ENCODE measurements around the gene SLC38A3.

DNA sequence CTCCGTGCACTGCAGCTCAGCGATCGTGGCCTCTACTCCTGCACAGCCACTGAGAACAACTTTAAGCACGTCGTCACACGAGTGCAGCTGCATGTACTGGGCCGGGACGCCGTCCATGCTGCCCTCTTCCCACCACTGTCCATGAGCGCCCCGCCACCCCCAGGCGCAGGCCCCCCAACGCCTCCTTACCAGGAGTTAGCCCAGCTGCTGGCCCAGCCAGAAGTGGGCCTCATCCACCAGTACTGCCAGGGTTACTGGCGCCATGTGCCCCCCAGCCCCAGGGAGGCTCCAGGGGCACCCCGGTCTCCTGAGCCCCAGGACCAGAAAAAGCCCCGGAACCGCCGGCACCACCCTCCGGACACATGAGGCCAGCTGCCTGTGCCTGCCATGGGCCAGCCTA lies 17.3 kb upstream of the SLC38A3 start:
- TF ChIP-seq, protein P1, sequence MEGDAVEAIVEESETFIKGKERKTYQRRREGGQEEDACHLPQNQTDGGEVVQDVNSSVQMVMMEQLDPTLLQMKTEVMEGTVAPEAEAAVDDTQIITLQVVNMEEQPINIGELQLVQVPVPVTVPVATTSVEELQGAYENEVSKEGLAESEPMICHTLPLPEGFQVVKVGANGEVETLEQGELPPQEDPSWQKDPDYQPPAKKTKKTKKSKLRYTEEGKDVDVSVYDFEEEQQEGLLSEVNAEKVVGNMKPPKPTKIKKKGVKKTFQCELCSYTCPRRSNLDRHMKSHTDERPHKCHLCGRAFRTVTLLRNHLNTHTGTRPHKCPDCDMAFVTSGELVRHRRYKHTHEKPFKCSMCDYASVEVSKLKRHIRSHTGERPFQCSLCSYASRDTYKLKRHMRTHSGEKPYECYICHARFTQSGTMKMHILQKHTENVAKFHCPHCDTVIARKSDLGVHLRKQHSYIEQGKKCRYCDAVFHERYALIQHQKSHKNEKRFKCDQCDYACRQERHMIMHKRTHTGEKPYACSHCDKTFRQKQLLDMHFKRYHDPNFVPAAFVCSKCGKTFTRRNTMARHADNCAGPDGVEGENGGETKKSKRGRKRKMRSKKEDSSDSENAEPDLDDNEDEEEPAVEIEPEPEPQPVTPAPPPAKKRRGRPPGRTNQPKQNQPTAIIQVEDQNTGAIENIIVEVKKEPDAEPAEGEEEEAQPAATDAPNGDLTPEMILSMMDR (IDR thresholded peaks at IDR 0.05; ENCODE audit: poor library complexity): no peak
- TF ChIP-seq EZH2 (IDR thresholded peaks at IDR 0.05; ENCODE audit: borderline replicate concordance) (no peak), EZH2phosphoT487 (IDR thresholded peaks at IDR 0.05; ENCODE audit: low read depth, severe bottlenecking, unreplicated experiment) (no peak)

Measured in hepatocyte (in vitro differentiated cells).